Activated CD4-positive, alpha-beta memory T cell treated with anti-CD3 and anti-CD28 coated beads, Interleukin-2, amount 10 ng/mL, durations not matched to agents 7 days and 5 days (primary cell): Measurements from ENCODE around the gene RNF224. TPM values are rescaled to one million over a fixed set of nuclear protein-coding genes. Genes with fewer than 3 reads are reported as not detected.

Experiments
- CTCF ChIA-PET: fragments of 350-600 bp; sonication (Branson Sonifier 250); formaldehyde crosslinking; loops from one replicate; lab custom pipeline; 2021; ENCODE audit warnings: antibody characterized with exemption, inconsistent platforms; lab: Charles Lee
- POLR2A ChIA-PET: fragments of 350-600 bp; sonication (Branson Sonifier 250); formaldehyde crosslinking; loops from one replicate; lab custom pipeline; 2021; ENCODE audit warnings: antibody characterized with exemption; lab: Charles Lee
- DNase-seq: peaks from one replicate; pipeline ENCODE4 v3.0.0-alpha.2; 2020
- H3K27ac Mint-ChIP-seq: one replicate; pipeline ENCODE4 v1.8.0; 2021; ENCODE audit warnings: mild to moderate bottlenecking, mixed read lengths
- H3K27me3 Mint-ChIP-seq: one replicate; pipeline ENCODE4 v1.8.0; 2021; ENCODE audit warnings: mixed read lengths
- H3K36me3 Mint-ChIP-seq: one replicate; pipeline ENCODE4 v1.8.0; 2021; ENCODE audit warnings: low read depth, mixed read lengths
- H3K4me1 Mint-ChIP-seq: one replicate; pipeline ENCODE4 v1.8.0; 2021; ENCODE audit warnings: mixed read lengths
- H3K4me3 Mint-ChIP-seq: one replicate; pipeline ENCODE4 v1.8.0; 2021; ENCODE audit warnings: mild to moderate bottlenecking, mixed read lengths
- H3K9me3 Mint-ChIP-seq: one replicate; pipeline ENCODE4 v1.8.0; 2021; ENCODE audit warnings: mixed read lengths
- total RNA-seq, 2 experiments: library from RNA; stranded (reverse); gene quantifications; one replicate each; pipeline ENCODE4 v1.2.3, GENCODE V29; 2021

RNF224 gene
- total RNA-seq, 2 experiments from 2014 or later, result 0.20 TPM; not detected in 1

- CTCF ChIA-PET, result interaction anchor here (1.2 kb wide), 1 partner anchor 15 kb away, joined by 4 read pairs; the partner anchor contains the start of gene TOR4A
- no peaks in the 10 kb centered on the region for H3K27me3 Mint-ChIP-seq
- no peak overlapping the region for H3K27ac Mint-ChIP-seq
- H3K4me1 Mint-ChIP-seq, result no peaks in the 10 kb centered on the region
- POLR2A ChIA-PET, result no interaction called here
- no peaks in the 10 kb centered on the region for H3K9me3 Mint-ChIP-seq
- DNase-seq, result no peak
- no peak overlapping the region for H3K4me3 Mint-ChIP-seq
- H3K36me3 Mint-ChIP-seq, result peaks cover 33% of the 10 kb centered on the region
These were observed 35.6 kb downstream of the RNF224 start for GRCh38 chr9:137262909-137263285.

- Mint-ChIP-seq H3K27me3 (no peaks in the 10 kb centered on the region), H3K4me1 (no peaks in the 10 kb centered on the region), H3K36me3 (peaks cover 34% of the 10 kb centered on the region), H3K27ac (no peak overlapping the region), H3K4me3 (no peak overlapping the region), H3K9me3 (no peaks in the 10 kb centered on the region)
- no peak for DNase-seq
- ChIA-PET POLR2A (no interaction called here), CTCF (no interaction called here)
These were observed 36.2 kb downstream of the RNF224 start for GRCh38 chr9:137263506-137263905.

DNA sequence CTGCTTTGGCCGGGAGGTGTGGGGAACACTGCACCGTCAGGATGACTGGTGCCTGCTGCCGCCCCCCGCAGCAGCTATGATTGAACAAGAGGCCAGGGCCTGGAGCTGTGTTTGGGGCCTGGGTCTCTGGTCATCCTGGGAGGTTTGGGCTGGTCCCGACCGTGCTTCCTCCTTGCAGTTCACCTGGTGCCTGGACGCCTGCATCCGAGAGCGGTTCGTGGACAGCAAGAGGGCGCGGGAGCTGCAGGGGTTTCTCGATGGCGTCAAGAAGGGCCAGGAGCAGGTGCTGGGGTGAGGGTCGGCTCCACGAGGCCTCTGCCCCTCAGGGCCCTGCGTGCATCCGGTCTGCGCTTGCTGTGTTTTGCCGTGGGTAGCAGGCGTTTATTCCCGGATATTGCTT is 36.8 kb downstream of the RNF224 start:
- peaks cover 35% of the 10 kb centered on the region for H3K36me3 Mint-ChIP-seq
- H3K27ac Mint-ChIP-seq, result no peak overlapping the region
- no peak for DNase-seq
- ChIA-PET CTCF (interaction anchor here (1.6 kb wide), 1 partner anchor 8 kb away, joined by 4 read pairs; the partner anchor contains the start of gene NELFB), POLR2A (no interaction called here)
- no peaks in the 10 kb centered on the region for H3K9me3 Mint-ChIP-seq
- no peak overlapping the region for H3K4me3 Mint-ChIP-seq
- peaks cover 2% of the 10 kb centered on the region for H3K4me1 Mint-ChIP-seq
- no peaks in the 10 kb centered on the region for H3K27me3 Mint-ChIP-seq

DNA sequence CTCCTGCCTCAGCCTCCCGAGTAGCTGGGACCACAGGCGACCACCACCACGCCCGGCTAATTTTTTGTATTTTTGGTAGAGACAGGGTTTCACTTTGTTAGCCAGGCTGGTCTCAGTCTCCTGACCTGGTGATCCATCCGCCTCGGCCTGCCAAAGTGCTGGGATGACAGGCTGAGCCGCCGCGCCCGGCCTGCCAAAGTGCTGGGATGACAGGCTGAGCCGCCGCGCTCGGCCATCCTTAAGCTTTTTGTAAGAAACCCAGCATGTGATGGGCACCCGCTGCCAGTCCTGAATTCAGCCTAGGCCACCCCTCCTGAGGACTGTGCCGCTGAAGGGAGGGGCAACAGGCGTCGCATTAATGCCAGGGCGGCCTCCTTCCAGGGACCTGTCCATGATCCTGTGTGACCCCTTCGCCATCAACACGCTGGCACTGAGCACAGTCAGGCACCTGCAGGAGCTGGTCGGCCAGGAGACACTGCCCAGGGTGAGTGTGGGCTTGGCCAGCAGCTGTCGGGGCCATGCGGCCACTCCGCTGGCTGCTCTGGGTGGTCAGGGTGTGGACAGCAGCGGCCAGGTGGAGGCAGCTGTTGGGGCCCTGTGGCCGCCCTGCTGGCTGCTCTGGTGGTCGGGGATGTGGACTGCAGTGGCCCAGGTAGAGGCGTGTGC is 38.3 kb downstream of the RNF224 start:
- no peak overlapping the region for H3K27ac Mint-ChIP-seq
- H3K4me1 Mint-ChIP-seq, result peaks cover 5% of the 10 kb centered on the region
- peaks cover 40% of the 10 kb centered on the region for H3K36me3 Mint-ChIP-seq
- POLR2A ChIA-PET, result interaction anchor here (1.8 kb wide), 1 partner anchor 11 kb away, joined by 5 read pairs; the partner anchor contains the start of gene TOR4A
- CTCF ChIA-PET, result interaction anchor here (1.3 to 1.6 kb wide), 2 partner anchors 10 to 29 kb away, joined by 4 read pairs; partner anchors contain the start of gene NELFB
- DNase-seq, result no peak
- no peaks in the 10 kb centered on the region for H3K9me3 Mint-ChIP-seq
- no peaks in the 10 kb centered on the region for H3K27me3 Mint-ChIP-seq
- H3K4me3 Mint-ChIP-seq, result no peak overlapping the region

- no peak for DNase-seq
- H3K27ac Mint-ChIP-seq, result no peak overlapping the region
- POLR2A ChIA-PET, result interaction anchor here (1.2 to 1.8 kb wide), 2 partner anchors 11 to 25 kb away, joined by 3 to 5 read pairs; partner anchors contain the start of genes TOR4A and TUBB4B
- no peaks in the 10 kb centered on the region for H3K27me3 Mint-ChIP-seq
- H3K36me3 Mint-ChIP-seq, result peaks cover 40% of the 10 kb centered on the region
- CTCF ChIA-PET, result interaction anchor here (1.3 kb wide), 1 partner anchor 30 kb away, joined by 4 read pairs; no protein-coding TSS in a partner anchor
- H3K4me3 Mint-ChIP-seq, result no peak overlapping the region
- peaks cover 8% of the 10 kb centered on the region for H3K4me1 Mint-ChIP-seq
- no peaks in the 10 kb centered on the region for H3K9me3 Mint-ChIP-seq
These were observed 38.8 kb downstream of the RNF224 start for GRCh38 chr9:137266162-137266527.

DNA sequence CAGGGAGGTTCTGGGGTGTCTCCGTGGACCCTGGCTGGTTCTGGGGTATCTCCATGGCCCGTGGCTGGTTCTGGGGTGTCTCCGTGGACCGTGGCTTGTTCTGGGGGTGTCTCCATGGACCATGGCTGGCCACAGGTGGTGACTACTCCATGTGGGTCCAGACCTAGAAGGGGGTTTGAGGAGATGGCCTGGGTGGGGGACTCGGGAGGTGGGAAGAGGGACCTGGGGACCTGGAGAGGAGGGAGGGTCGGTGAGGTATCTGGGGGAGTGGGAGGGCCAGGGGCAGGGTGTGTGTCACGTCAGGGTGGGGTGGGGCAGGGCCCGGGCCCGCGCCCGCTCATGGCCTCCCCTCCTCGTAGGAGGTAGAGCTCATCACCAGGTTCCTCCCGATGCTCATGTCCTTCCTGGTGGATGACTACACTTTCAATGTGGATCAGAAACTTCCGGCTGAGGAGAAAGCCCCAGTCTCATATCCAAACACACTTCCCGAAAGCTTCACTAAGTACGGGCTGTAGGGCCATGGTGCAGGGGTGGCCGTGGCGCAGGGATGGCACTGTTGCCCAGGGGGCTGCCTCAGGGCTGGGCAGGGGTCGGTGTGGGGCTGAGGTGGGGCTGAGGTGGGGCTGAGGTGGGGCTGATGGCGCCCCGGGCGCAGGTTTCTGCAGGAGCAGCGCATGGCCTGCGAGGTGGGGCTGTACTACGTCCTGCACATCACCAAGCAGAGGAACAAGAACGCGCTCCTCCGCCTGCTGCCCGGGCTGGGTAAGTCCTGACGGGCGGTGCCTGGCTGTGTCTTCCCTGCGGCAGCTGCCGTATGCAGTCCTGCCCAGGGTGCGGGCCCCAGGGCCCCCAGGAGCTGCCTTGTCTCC is 39.5 kb downstream of the RNF224 start:
- no peak for DNase-seq
- CTCF ChIA-PET, result interaction anchor here (0.7 to 1.3 kb wide), 3 partner anchors 10 to 30 kb away, joined by 4 to 6 read pairs (median 4); no protein-coding TSS in a partner anchor
- no peak overlapping the region for H3K4me3 Mint-ChIP-seq
- POLR2A ChIA-PET, result interaction anchor here (1.2 to 1.8 kb wide), 3 partner anchors 10 to 26 kb away, joined by 3 to 5 read pairs (median 3); partner anchors contain the start of genes TOR4A and TUBB4B
- H3K27ac Mint-ChIP-seq, result no peak overlapping the region
- H3K27me3 Mint-ChIP-seq, result no peaks in the 10 kb centered on the region
- no peaks in the 10 kb centered on the region for H3K9me3 Mint-ChIP-seq
- peaks cover 40% of the 10 kb centered on the region for H3K36me3 Mint-ChIP-seq
- peaks cover 12% of the 10 kb centered on the region for H3K4me1 Mint-ChIP-seq

DNA sequence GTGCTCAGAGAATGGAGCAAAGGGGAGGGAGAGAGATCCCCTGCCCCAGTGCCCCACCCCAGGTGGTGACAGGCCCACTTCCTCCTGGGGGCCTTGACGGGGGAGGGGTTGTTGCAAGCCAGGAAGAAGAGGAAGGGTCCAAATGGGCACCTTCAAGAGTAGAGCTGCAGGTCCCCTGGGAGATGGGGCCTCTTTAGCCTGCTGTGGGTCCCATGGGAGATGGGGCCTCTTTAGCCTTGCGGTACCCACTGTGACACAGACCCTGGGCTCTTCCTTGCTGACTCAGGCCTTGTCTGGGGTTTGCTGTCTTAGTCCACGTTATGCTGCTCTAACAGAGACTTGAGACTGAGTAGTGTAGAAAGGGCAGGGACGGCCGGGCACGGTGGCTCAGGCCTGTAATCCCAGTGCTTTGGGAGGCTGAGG is 40.6 kb downstream of the RNF224 start:
- DNase-seq, result no peak
- Mint-ChIP-seq H3K4me1 (peaks cover 14% of the 10 kb centered on the region), H3K27me3 (no peaks in the 10 kb centered on the region), H3K4me3 (no peak overlapping the region), H3K36me3 (peaks cover 38% of the 10 kb centered on the region), H3K27ac (no peak overlapping the region), H3K9me3 (no peaks in the 10 kb centered on the region)
- ChIA-PET POLR2A (interaction anchor here (1.2 kb wide), 1 partner anchor 14 kb away, joined by 3 read pairs; no protein-coding TSS in a partner anchor), CTCF (interaction anchor here (1.3 kb wide), 1 partner anchor 31 kb away, joined by 6 read pairs; no protein-coding TSS in a partner anchor)

DNA sequence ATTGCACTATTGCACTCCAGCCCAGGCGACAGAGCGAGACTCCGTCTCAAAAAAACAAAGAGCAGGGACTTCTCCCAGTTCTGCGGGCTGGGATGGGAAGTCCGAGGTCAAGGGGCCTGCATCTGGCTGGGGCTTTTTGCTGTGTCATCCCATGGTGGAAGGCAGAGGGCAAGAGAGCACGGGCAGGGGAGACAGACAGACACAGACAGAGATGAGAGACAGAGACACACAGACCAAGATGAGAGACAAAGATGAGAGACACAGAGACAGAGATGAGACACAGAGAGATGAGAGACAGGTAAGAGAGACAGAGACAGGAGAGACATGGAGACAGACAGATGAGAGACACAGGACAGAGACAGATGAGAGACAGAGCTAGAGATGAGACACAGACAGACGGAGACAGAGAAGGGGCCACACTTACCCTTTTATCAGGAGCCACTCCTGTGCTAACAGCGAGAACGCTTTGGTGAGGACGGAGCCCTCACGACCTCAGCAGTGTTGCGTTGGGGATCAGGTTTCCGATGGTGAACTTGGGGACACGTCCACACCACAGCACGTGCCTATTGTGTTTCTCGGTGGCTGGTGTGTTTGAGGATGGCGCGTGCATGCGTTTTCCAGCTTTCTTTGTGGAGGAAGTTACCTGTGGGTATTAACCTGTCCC is 41.4 kb downstream of the RNF224 start:
- no peaks in the 10 kb centered on the region for H3K9me3 Mint-ChIP-seq
- DNase-seq, result no peak
- H3K4me1 Mint-ChIP-seq, result peaks cover 14% of the 10 kb centered on the region
- CTCF ChIA-PET, result interaction anchor here (1.0 kb wide), 1 partner anchor 18 kb away, joined by 3 read pairs; no protein-coding TSS in a partner anchor
- H3K4me3 Mint-ChIP-seq, result no peak overlapping the region
- no peaks in the 10 kb centered on the region for H3K27me3 Mint-ChIP-seq
- H3K27ac Mint-ChIP-seq, result no peak overlapping the region
- peaks cover 39% of the 10 kb centered on the region for H3K36me3 Mint-ChIP-seq
- POLR2A ChIA-PET, result interaction anchor here (0.7 to 1.1 kb wide), 3 partner anchors 9 to 27 kb away, joined by 3 read pairs; partner anchors contain the start of genes TOR4A and TUBB4B

DNA sequence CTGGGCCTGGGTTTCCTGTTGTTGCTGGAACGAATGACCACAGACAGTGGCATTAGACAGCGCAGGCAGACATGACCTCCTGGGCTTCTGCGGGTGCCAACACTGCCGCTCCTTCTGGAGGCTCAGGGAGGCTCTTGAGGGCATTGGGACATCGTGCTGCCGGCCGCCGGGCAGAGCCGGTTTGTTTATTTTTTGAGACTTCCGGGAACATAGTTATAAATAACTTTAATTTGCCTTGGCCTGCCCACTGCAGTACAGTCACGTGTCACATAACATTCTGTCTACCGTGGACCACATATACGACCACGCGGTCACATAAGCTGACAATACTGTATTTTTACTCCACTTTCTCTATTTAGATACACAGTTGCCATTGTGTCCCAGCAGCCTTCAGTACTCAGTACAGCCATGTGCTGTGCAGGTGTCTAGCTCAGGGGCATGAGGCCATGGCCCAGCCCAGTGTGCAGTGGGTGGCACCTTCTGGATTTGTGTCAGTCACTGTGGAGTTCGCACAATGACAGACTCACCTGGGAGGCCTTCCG is 42.0 kb downstream of the RNF224 start:
- CTCF ChIA-PET, result interaction anchor here (1.0 kb wide), 1 partner anchor 17 kb away, joined by 3 read pairs; no protein-coding TSS in a partner anchor
- no peak overlapping the region for H3K27ac Mint-ChIP-seq
- H3K9me3 Mint-ChIP-seq, result no peaks in the 10 kb centered on the region
- H3K4me1 Mint-ChIP-seq, result peaks cover 14% of the 10 kb centered on the region
- H3K4me3 Mint-ChIP-seq, result no peak overlapping the region
- POLR2A ChIA-PET, result interaction anchor here (0.7 to 1.1 kb wide), 3 partner anchors 9 to 28 kb away, joined by 3 read pairs; partner anchors contain the start of genes TOR4A and TUBB4B
- H3K27me3 Mint-ChIP-seq, result no peaks in the 10 kb centered on the region
- H3K36me3 Mint-ChIP-seq, result peaks cover 33% of the 10 kb centered on the region
- DNase-seq, result no peak

DNA sequence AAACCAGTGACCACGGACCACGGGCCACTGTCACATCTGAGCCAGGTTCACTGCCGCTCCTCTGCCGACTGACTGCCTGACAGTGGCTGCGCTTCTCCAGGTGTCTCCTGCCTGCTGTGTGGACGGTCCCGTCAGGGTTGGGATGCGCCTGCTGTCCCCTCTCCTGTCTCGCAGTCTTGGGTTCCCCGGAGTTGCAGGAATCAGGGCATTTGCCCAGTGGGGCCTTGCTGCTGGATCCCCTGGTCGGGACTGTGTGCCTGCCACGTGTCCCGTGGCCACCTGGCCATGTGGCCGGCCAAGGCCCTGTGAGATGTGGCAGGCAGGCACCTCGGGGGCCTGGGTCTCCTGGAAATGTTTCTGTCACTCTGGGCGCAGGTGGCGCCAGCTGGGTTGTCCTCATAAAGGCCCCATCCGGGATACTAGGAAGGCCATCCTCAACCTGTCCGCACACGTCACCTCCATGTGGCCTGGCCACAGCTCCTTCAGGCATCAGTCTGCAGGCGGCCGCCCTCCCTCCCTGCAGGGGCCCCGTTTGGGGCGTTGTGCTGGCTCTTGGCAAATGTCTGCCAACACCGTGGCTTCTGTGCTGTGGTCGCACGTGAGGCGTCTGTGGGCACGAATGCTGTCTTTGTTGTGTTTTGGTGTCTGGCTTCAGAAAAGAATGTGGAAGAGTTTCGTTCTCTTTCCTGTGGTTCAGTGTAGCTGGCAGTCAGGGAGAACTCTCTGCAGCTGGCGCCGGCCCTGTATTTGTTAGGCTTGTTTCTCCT is 43.8 kb downstream of the RNF224 start:
- H3K27ac Mint-ChIP-seq, result peak overlapping the region; percentile 1
- POLR2A ChIA-PET, result interaction anchor here (1.3 to 1.5 kb wide), 2 partner anchors 14 to 29 kb away, joined by 3 to 4 read pairs; no protein-coding TSS in a partner anchor
- H3K4me3 Mint-ChIP-seq, result no peak overlapping the region
- DNase-seq, result peak; percentile 50
- no peaks in the 10 kb centered on the region for H3K9me3 Mint-ChIP-seq
- H3K4me1 Mint-ChIP-seq, result peaks cover 19% of the 10 kb centered on the region
- CTCF ChIA-PET, result no interaction called here
- peaks cover 30% of the 10 kb centered on the region for H3K36me3 Mint-ChIP-seq
- no peaks in the 10 kb centered on the region for H3K27me3 Mint-ChIP-seq

DNA sequence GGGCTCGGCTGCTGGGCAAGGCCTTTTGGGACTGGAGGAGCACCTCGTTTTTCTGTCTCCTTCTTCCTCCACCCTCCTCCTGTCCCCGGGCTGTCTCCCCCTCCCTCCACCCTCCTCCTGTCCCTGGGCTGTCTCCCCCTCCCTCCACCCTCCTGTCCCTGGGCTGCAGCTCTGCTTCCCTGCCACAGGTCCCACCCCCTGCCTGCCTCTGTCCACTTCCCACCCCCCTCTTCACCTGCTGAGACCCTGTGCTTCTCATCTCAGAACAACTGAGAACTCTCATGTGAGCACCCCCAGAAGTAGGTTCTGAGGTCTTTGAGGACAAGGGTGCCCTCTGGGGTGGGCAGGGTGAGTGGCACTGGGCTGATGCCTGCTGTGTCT is 44.4 kb downstream of the RNF224 start:
- CTCF ChIA-PET, result no interaction called here
- Mint-ChIP-seq H3K4me1 (peaks cover 22% of the 10 kb centered on the region), H3K36me3 (peaks cover 30% of the 10 kb centered on the region), H3K9me3 (no peaks in the 10 kb centered on the region), H3K4me3 (no peak overlapping the region), H3K27ac (no peak overlapping the region), H3K27me3 (no peaks in the 10 kb centered on the region)
- no peak for DNase-seq
- POLR2A ChIA-PET, result interaction anchor here (1.3 to 1.5 kb wide), 2 partner anchors 15 to 29 kb away, joined by 3 to 4 read pairs; no protein-coding TSS in a partner anchor
